ENCODE results near the gene PCYT1B. TPM values are rescaled to one million over a fixed set of nuclear protein-coding genes. Genes with fewer than 3 reads are reported as not detected.

The PCYT1B gene
- polyA plus RNA-seq, 3 donors: 0.15 TPM; not detected in 2

DNA sequence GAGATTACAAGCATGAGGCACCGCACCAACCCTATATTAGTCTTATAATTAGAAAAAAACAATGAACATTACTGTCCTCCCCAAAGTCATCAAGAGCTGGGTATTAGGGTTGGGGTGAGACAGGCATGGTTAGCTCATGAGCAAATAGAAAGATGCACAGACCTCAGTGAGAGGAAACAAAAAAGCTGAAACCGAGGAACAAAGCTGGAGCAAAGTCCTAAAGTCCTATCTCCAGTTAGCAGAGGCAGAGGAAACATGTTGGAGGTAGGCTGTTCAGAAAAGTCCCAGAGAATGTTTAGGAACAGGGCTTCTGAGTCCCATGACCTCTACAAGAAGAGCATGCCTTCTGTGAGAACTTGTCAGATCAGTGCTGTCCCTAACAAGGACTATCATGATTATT lies 4.6 kb upstream of the PCYT1B start:
- WGBS (ENCODE audit: insufficient coverage): 100% methylated on average over 1 of the region's 2 CpGs
- Mint-ChIP-seq H3K4me3 (no peak overlapping the region), H3K4me1 (peaks cover 12% of the 10 kb centered on the region), H3K27me3 (ENCODE audit: low read depth in 3 of 3) (peaks cover 0 to 25% (median 6%) of the 10 kb centered on the region in 3 donors), H3K27ac (no peak overlapping the region), H3K9me3 (peaks cover 0 to 5% (median 0%) of the 10 kb centered on the region in 7 donors), H3K36me3 (no peaks in the 10 kb centered on the region)
- Histone ChIP-seq H3K9ac (ENCODE audit: insufficient read depth, low read length, poor library complexity, severe bottlenecking) (no peak overlapping the region), H3K36me3 (replicated peaks in 1 of 2; ENCODE audit: control insufficient read depth in 1 of 2, insufficient read depth in 2 of 2, low read length in 2 of 2) (no peaks in the 10 kb centered on the region), H2AFZ (ENCODE audit: insufficient read depth, low read depth, low read length, poor library complexity, severe bottlenecking) (no peak overlapping the region), H3K79me2 (ENCODE audit: insufficient read depth, low read length) (no peaks in the 10 kb centered on the region), H3K4me1 (ENCODE audit: control insufficient read depth in 1 of 2, insufficient read depth in 2 of 2, low read length in 2 of 2) (peaks cover 11% of the 10 kb centered on the region in 2 donors), H3K4me2 (replicated peaks; ENCODE audit: extremely low read depth, low read length, poor library complexity, severe bottlenecking) (no peak overlapping the region), H3K27ac (ENCODE audit: low read depth in 1 of 2, low read length in 2 of 2) (no peak overlapping the region), H3K4me3 (replicated peaks in 1 of 3; ENCODE audit: low read depth in 2 of 3, low read length in 3 of 3) (no peak overlapping the region), H3K27me3 (ENCODE audit: control insufficient read depth in 2 of 2, insufficient read depth in 2 of 2, low read length in 2 of 2) (peaks cover 0 to 1% of the 10 kb centered on the region in 2 donors), H4K20me1 (ENCODE audit: insufficient read depth, low read length) (no peaks in the 10 kb centered on the region), H3K9me3 (replicated peaks in 1 of 2; ENCODE audit: control insufficient read depth in 1 of 2, insufficient read depth in 1 of 2, low read length in 2 of 2) (no peaks in the 10 kb centered on the region)
- TF ChIP-seq, protein P1, sequence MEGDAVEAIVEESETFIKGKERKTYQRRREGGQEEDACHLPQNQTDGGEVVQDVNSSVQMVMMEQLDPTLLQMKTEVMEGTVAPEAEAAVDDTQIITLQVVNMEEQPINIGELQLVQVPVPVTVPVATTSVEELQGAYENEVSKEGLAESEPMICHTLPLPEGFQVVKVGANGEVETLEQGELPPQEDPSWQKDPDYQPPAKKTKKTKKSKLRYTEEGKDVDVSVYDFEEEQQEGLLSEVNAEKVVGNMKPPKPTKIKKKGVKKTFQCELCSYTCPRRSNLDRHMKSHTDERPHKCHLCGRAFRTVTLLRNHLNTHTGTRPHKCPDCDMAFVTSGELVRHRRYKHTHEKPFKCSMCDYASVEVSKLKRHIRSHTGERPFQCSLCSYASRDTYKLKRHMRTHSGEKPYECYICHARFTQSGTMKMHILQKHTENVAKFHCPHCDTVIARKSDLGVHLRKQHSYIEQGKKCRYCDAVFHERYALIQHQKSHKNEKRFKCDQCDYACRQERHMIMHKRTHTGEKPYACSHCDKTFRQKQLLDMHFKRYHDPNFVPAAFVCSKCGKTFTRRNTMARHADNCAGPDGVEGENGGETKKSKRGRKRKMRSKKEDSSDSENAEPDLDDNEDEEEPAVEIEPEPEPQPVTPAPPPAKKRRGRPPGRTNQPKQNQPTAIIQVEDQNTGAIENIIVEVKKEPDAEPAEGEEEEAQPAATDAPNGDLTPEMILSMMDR (IDR thresholded peaks at IDR 0.05): no peak
- no peak for DNase-seq
- intact Hi-C loops (cut with micrococcal nuclease): no loop called here

DNA sequence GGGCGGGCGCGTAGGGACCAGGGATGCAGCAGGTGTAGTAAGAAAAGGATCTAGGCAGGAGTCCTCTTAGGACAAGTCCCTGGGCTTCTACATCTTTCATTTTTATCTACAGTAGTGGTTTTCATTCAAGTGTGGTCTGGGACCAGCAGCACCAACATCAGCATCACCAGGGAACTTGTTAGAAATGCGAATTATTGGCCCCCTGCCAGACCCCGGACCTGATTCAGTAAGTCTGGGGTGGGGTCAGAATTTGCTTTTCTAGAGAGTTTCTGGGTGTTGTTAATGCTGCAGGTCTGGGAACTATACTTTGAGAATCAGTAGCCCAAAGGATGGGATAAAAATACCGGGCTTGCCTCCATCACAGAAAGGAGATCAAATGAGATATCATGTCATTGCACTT lies 1.3 kb upstream of the PCYT1B start:
- intact Hi-C loops (cut with micrococcal nuclease): no loop called here

More for the DNA sequence above, 1.3 kb upstream of the PCYT1B start:
- peaks cover 23% of the 10 kb centered on the region for H3K4me1 Mint-ChIP-seq
- no peak overlapping the region for H3K4me2 ChIP-seq (replicated peaks; ENCODE audit: extremely low read depth, low read length, poor library complexity, severe bottlenecking)
- H3K4me3 Mint-ChIP-seq: no peak overlapping the region
- H3K9ac ChIP-seq (ENCODE audit: insufficient read depth, low read length, poor library complexity, severe bottlenecking): no peak overlapping the region
- H3K79me2 ChIP-seq (ENCODE audit: insufficient read depth, low read length): no peaks in the 10 kb centered on the region
- H3K36me3 Mint-ChIP-seq: no peaks in the 10 kb centered on the region
- H3K4me3 ChIP-seq (replicated peaks in 1 of 3; ENCODE audit: low read depth in 2 of 3, low read length in 3 of 3): no peak overlapping the region
- no peak overlapping the region for H2AFZ ChIP-seq (ENCODE audit: insufficient read depth, low read depth, low read length, poor library complexity, severe bottlenecking)
- peaks cover 0 to 5% (median 0%) of the 10 kb centered on the region in 7 donors for H3K9me3 Mint-ChIP-seq
- no peaks in the 10 kb centered on the region for H3K9me3 ChIP-seq (replicated peaks in 1 of 2; ENCODE audit: control insufficient read depth in 1 of 2, insufficient read depth in 1 of 2, low read length in 2 of 2)
- no peak overlapping the region for H3K27ac ChIP-seq (ENCODE audit: low read depth in 1 of 2, low read length in 2 of 2)
- DNase-seq: no peak
- peaks cover 0 to 17% (median 6%) of the 10 kb centered on the region in 3 donors for H3K27me3 Mint-ChIP-seq (ENCODE audit: low read depth in 3 of 3)
- peaks cover 0 to 3% of the 10 kb centered on the region in 2 donors for H3K27me3 ChIP-seq (ENCODE audit: control insufficient read depth in 2 of 2, insufficient read depth in 2 of 2, low read length in 2 of 2)
- TF ChIP-seq, protein P1 (IDR thresholded peaks at IDR 0.05): no peak
- H4K20me1 ChIP-seq (ENCODE audit: insufficient read depth, low read length): no peaks in the 10 kb centered on the region
- H3K4me1 ChIP-seq (ENCODE audit: control insufficient read depth in 1 of 2, insufficient read depth in 2 of 2, low read length in 2 of 2): peaks cover 21% of the 10 kb centered on the region in 2 donors
- H3K36me3 ChIP-seq (replicated peaks in 1 of 2; ENCODE audit: control insufficient read depth in 1 of 2, insufficient read depth in 2 of 2, low read length in 2 of 2): no peaks in the 10 kb centered on the region
- no peak overlapping the region for H3K27ac Mint-ChIP-seq
- no CpG with 5 or more reads among the region's 6 CpGs for WGBS (ENCODE audit: insufficient coverage)

Measured in CD14-positive monocyte (primary cell).